ENCODE results near the gene DAAM1. TPM values are rescaled to one million over a fixed set of nuclear protein-coding genes. Genes with fewer than 3 reads are reported as not detected.

DAAM1 gene
- total RNA-seq, 1 experiment from 2014 or later = 30.4 TPM

GRCh38 chr14:59292028-59292427, 103.6 kb downstream of the DAAM1 start:
- H3K27ac Mint-ChIP-seq = no peak overlapping the region
- TF ChIP-seq NFATC4 (CRISPR knock-in tag; IDR thresholded peaks at IDR 0.05) = no peak
- no peak for TF ChIP-seq EMX1 (CRISPR knock-in tag; IDR thresholded peaks at IDR 0.05)
- no peak for TF ChIP-seq SOX15 (CRISPR knock-in tag; IDR thresholded peaks at IDR 0.05)
- TF ChIP-seq RELA (CRISPR knock-in tag; IDR thresholded peaks at IDR 0.05; ENCODE audit: borderline replicate concordance) = no peak
- TF ChIP-seq, protein P1, sequence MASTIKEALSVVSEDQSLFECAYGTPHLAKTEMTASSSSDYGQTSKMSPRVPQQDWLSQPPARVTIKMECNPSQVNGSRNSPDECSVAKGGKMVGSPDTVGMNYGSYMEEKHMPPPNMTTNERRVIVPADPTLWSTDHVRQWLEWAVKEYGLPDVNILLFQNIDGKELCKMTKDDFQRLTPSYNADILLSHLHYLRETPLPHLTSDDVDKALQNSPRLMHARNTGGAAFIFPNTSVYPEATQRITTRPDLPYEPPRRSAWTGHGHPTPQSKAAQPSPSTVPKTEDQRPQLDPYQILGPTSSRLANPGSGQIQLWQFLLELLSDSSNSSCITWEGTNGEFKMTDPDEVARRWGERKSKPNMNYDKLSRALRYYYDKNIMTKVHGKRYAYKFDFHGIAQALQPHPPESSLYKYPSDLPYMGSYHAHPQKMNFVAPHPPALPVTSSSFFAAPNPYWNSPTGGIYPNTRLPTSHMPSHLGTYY (CRISPR knock-in tag; IDR thresholded peaks at IDR 0.05) = no peak
- TF ChIP-seq NR3C1 (CRISPR knock-in tag; conservative IDR thresholded peaks at IDR 0.05; ENCODE audit: low read depth) = no peak
- TF ChIP-seq IRF1 (CRISPR knock-in tag; IDR thresholded peaks at IDR 0.05) = no peak
- no peak for TF ChIP-seq NFE2L1 (CRISPR knock-in tag; IDR thresholded peaks at IDR 0.05)
- TF ChIP-seq, protein P2, sequence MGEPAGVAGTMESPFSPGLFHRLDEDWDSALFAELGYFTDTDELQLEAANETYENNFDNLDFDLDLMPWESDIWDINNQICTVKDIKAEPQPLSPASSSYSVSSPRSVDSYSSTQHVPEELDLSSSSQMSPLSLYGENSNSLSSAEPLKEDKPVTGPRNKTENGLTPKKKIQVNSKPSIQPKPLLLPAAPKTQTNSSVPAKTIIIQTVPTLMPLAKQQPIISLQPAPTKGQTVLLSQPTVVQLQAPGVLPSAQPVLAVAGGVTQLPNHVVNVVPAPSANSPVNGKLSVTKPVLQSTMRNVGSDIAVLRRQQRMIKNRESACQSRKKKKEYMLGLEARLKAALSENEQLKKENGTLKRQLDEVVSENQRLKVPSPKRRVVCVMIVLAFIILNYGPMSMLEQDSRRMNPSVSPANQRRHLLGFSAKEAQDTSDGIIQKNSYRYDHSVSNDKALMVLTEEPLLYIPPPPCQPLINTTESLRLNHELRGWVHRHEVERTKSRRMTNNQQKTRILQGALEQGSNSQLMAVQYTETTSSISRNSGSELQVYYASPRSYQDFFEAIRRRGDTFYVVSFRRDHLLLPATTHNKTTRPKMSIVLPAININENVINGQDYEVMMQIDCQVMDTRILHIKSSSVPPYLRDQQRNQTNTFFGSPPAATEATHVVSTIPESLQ (CRISPR knock-in tag; IDR thresholded peaks at IDR 0.05) = no peak
- TF ChIP-seq, protein P3, sequence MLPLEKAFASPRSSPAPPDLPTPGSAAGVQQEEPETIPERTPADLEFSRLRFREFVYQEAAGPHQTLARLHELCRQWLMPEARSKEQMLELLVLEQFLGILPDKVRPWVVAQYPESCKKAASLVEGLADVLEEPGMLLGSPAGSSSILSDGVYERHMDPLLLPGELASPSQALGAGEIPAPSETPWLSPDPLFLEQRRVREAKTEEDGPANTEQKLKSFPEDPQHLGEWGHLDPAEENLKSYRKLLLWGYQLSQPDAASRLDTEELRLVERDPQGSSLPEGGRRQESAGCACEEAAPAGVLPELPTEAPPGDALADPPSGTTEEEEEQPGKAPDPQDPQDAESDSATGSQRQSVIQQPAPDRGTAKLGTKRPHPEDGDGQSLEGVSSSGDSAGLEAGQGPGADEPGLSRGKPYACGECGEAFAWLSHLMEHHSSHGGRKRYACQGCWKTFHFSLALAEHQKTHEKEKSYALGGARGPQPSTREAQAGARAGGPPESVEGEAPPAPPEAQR (CRISPR knock-in tag; IDR thresholded peaks at IDR 0.05) = no peak
- TF ChIP-seq ATF3 (CRISPR knock-in tag; conservative IDR thresholded peaks at IDR 0.05) = no peak
- TF ChIP-seq OVOL2 (CRISPR knock-in tag; IDR thresholded peaks at IDR 0.05; ENCODE audit: borderline replicate concordance) = no peak
- TF ChIP-seq, protein P4, sequence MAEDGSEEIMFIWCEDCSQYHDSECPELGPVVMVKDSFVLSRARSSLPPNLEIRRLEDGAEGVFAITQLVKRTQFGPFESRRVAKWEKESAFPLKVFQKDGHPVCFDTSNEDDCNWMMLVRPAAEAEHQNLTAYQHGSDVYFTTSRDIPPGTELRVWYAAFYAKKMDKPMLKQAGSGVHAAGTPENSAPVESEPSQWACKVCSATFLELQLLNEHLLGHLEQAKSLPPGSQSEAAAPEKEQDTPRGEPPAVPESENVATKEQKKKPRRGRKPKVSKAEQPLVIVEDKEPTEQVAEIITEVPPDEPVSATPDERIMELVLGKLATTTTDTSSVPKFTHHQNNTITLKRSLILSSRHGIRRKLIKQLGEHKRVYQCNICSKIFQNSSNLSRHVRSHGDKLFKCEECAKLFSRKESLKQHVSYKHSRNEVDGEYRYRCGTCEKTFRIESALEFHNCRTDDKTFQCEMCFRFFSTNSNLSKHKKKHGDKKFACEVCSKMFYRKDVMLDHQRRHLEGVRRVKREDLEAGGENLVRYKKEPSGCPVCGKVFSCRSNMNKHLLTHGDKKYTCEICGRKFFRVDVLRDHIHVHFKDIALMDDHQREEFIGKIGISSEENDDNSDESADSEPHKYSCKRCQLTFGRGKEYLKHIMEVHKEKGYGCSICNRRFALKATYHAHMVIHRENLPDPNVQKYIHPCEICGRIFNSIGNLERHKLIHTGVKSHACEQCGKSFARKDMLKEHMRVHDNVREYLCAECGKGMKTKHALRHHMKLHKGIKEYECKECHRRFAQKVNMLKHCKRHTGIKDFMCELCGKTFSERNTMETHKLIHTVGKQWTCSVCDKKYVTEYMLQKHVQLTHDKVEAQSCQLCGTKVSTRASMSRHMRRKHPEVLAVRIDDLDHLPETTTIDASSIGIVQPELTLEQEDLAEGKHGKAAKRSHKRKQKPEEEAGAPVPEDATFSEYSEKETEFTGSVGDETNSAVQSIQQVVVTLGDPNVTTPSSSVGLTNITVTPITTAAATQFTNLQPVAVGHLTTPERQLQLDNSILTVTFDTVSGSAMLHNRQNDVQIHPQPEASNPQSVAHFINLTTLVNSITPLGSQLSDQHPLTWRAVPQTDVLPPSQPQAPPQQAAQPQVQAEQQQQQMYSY (CRISPR knock-in tag; IDR thresholded peaks at IDR 0.05) = no peak
- TF ChIP-seq CDX4 (CRISPR knock-in tag; IDR thresholded peaks at IDR 0.05; ENCODE audit: borderline replicate concordance) = no peak
- TF ChIP-seq MAX (CRISPR knock-in tag; IDR thresholded peaks at IDR 0.05) = no peak
- no peak for TF ChIP-seq JAZF1 (CRISPR knock-in tag; IDR thresholded peaks at IDR 0.05)
- no peak for TF ChIP-seq GRHL2 (CRISPR knock-in tag; IDR thresholded peaks at IDR 0.05; ENCODE audit: insufficient replicate concordance, severe bottlenecking)
- TF ChIP-seq ELF4 (CRISPR knock-in tag; IDR thresholded peaks at IDR 0.05; ENCODE audit: low read depth) = no peak
- POLR2A ChIA-PET = no interaction called here

More at GRCh38 chr14:59292028-59292427, 103.6 kb downstream of the DAAM1 start:
- CTCF ChIA-PET = no interaction called here
- DNase-seq (ENCODE audit: low spot score) = no peak
- no peak for ATAC-seq
- peaks cover 5% of the 10 kb centered on the region for H3K4me1 Mint-ChIP-seq
- H3K4me3 Mint-ChIP-seq = no peak overlapping the region
- H3K9me3 Mint-ChIP-seq = peaks cover 8% of the 10 kb centered on the region; the same call in 1 of the 2 replicates
- no peaks in the 10 kb centered on the region; the same call in 1 of the 2 replicates for H3K36me3 Mint-ChIP-seq
- H3K27me3 Mint-ChIP-seq (ENCODE audit: low read depth) = no peaks in the 10 kb centered on the region
